Measurements from ENCODE around the gene CTNND2.

The CTNND2 gene

DNA sequence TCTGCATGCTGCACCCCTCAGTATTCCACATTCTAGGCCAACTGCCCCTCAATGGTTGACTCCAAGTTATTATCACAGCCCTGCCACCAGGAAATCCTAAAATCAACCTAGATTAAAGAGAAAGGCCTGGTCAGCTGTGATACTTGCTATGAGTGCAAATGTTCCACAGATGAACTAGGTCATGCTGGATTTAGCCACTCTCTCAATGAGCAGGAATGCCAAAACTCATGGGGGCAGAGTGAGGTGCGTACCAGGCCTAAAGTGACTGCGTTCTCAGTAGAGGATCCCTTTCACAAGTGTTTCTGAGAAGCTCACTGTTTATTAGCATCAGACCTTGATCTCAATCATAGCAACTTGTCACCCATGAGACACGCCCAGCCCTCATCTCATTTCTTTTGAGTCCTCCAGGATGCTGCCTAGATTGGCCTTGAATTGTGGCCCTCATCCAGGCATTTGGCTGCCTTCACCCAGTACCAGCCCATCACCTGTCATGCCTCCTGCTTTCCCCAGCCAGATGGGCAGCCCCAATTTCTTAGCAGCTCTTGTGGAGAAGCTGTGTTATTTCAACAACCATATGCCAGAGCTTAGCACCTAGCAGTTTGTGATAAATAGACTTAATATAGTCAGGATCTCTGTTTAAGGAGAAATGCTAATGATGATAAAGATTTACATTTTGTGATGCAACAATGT lies 383.9 kb downstream of the CTNND2 start:
- DNase-seq (ENCODE audit: low read depth in 2 of 2) = no peak

DNA sequence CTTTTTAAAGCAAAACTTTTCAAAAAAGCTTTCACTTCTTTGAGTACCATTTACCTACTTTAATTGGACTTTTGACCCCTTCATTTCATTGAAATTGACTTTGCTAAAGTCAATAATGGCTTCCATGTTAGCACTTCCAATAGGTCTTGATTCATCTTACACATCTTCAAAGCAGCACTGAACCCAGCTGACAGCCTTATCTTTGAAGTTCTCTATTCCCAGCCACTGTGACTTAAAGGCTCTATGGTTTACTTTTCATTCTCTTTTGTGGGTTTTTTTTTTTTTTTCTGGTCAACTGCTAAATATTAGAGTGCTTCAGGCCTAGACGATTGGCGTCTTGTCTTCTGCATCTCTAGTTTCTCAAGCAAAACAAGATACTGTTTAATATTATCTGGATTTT lies 385.0 kb downstream of the CTNND2 start:
- no peak for DNase-seq (ENCODE audit: low read depth in 2 of 2)

DNA sequence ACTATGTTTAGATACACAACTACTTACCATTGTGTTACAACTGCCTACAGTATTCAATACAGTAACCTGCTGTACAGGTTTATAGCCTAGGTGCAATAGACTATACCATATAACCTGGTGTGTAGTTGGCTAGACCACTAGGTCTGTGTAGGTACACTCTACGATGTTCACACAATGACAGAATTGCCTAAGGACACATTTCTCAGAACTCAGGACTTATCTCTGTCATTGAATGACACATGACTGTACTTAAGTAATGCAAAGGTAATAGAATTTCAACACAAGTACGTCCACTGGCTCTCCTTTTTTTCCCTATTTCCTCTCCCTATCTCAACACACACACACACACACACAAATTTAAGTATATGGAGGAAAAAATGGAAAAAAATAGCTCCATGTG lies 385.6 kb downstream of the CTNND2 start:
- DNase-seq (ENCODE audit: low read depth in 2 of 2) = no peak

DNA sequence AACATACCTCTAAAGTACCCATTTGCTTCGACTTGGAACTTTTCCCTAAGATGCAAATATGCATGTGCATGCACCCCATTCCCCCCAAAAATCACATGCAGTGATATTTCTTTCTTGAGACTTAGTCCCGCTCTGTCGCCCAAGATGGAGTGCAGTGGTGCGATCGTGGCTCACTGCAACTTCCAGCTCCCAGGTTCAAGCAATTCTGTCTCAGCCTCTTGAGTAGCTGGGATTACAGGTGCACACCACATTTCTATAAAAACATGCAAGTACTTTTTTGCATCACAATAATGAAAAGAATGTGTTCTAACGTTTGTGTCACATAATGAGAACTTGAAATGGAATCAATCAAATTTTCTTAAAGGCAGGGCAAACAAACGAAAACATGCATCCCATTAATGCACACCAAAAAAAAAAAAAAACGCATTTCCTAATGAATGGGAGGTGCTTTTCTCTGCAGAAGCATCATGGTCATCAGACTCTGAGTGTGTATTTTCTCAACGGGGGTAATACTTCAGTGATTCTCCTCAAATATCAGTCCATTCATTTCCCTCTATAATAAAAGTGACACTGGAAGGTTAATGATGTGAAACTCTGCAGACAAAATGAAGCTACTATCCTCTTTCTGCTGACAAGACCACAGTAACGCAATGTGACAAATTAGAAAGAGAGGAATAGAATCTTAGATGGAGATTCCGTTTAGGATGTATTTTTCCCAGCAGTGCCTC lies 389.4 kb downstream of the CTNND2 start:
- DNase-seq (ENCODE audit: low read depth in 2 of 2) = no peak

DNA sequence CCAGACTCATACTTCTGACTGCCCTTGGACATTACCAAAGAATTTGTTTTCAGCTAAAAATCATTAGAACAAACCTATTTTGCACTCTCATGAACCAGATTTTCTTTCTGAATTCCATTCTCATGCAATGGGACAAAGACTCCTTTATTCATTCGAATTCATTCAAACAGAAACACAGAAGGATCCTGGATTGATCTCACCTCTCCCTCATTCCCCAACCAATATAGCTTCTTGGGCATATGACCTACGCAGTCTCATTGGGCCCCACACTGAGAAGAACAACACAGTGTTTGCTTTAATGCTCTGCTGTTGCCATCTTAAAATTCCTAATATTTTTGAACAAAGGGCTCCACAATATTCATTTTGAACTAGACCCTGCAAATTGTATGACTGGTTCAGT lies 392.4 kb downstream of the CTNND2 start:
- DNase-seq (ENCODE audit: low read depth in 2 of 2) = no peak

DNA sequence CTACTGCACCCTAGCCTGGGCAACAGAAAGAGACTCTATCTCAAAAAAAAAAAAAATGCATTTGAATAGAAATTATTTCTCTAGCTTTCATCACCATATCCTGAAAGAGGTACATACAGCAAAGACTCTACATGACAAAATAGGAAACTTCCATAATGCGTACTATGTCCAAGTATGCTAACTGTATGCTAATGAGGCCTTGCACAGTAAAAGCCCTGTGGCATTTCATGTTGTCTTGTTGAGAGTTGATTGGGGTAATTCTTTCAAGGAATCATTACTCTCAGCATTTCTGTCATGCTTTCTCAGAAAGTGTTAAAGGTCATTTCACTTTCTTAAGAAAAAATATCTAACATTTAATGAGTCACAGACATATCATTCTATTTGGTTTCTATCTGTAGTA lies 393.4 kb downstream of the CTNND2 start:
- DNase-seq (ENCODE audit: low read depth in 2 of 2) = no peak

DNA sequence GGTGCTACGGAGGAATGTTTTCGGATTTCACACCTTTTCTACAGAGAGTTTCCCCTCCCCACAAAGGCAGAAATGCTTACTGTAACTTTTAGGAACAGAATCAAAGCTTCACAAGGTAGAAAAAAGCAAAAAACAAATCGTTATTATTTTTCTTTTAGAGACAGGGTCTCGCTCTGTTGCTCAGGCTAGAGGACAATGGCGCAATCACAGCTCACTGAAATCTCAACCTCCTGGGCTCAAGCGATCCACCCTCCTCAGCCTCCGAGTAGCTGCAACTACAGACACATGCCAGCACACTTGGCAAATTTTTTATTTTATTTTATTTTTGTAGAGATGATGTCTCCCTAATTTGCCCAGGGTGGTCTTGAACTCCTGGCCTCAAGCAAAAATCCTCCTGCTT lies 394.5 kb downstream of the CTNND2 start:
- DNase-seq (ENCODE audit: low read depth in 2 of 2) = no peak

DNA sequence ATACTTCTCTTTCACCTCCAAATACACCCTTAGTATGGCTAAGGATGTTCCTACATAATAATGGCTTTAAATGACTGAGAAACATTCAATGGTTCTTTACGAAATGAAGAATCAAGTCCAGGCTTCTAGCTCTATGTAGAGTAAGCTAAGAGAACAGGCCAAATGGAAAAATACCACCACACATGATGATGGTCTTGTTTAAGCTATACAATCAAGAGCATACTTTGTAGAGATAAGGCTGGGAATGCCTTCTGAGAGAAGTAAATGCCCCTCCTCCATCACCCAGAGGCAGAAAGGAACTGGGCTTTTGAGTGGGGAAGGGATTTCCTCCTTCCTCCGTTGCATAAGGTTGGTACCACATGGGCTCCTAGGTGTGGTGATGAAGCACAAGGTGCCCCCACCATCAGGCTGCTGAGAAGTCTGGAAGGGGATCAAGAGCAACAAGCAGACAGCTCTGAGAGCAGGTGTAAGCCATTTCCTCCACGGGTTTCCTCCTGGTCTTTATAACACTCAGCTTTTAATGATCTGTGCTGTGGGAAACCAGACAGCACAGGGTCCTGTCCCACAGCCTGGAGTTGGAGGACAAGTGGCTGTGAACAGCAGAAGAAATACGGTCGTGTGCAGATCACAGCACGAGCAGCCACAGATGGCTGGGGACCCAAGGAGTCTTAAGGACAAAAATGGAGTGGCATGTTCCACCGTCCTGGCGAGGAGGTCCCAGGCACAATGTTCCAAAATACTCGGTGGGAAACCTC lies 396.9 kb downstream of the CTNND2 start:
- no peak for DNase-seq (ENCODE audit: low read depth in 2 of 2)

DNA sequence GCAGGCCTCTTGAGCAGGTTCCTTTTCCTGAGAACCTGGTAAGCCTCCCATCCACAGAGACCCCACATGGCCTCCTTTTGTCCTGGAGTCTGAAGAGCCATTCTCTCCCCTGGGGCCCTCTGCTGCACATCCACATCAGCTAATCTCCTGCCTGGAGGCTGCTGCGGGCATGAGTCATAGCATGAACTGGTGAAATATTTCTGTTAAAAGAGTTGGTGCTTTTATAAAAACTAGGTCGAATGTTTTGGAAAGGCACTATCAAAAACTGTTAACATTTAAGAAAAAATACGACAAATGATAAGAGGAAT lies 399.4 kb downstream of the CTNND2 start:
- peak in 1 of 2 experiments; percentile 11 for DNase-seq (ENCODE audit: low read depth in 2 of 2)

DNA sequence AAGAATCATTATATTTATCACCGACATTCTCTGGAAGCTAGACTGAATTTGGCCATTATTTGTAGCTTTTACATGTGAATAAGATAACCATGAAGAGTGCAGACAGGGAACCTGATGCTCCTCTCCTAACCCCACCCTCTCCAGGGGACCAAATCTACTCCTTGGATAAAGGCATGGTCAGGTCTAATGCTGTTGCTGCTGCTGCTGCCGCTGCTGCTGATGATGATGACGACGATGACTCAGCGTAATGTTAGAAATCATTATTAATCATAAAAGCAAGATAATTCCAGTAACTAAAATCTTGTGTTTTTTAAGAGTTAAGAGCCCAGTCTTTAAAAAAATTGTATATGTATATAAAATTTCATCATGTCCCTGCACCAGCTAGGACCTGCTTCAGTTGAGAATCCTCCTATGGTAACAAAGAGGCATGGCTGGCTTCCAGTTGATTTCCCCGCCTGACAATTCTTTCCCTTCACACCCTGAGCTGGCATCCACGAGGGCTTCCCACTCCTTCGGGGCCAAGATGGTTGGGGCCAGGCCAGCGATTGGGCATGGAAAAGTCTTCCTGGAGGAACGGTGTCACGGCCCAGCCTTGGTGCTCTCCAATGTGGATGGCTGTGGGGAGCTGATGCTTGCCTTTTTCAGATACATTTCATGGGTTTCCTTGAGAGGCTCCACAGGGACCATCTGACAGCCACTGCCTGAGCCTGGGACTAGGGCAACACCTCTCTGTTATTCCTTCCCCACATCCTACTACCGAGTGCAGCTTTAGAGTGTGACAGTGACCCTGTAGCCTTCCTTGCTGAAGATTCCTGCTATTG lies 400.0 kb downstream of the CTNND2 start:
- no peak for DNase-seq (ENCODE audit: low read depth in 2 of 2)

DNA sequence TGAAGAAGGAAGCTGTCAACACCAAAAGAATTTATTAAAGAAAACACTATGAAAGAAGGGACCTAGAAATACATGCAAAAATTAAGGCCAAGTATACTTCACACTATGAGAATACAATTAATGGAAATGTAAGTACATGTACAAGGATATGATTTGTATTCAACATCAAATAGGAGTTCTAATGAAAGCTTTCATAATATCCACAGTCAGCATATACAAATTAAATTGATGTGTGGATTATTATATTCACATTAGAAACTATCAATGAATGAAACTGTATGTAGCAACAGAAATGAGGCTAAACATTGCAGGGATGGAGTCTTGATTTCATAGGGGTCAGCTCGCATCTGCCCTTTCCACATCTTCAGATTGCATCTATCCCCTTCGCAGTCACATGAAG lies 401.5 kb downstream of the CTNND2 start:
- DNase-seq (ENCODE audit: low read depth in 2 of 2) = no peak

DNA sequence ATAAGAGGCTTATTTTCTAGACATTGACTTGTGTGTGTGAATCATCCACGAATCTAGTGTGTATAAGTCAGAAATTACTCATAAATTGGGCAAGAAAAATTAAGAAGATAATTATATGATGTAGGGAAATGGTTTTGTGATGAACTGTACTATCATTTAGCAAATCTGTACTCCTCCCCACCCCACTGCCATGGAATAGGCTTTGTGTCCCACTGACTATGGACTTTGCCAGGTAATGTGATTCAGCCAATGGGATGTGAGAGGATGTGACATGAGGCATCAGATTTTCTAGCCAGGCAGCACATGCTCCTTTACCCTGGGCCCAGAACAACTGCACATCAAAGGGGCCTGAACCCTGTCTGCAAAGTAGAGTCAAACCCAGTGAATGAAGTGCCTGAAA lies 406.6 kb downstream of the CTNND2 start:
- DNase-seq (ENCODE audit: low read depth in 2 of 2) = no peak

DNA sequence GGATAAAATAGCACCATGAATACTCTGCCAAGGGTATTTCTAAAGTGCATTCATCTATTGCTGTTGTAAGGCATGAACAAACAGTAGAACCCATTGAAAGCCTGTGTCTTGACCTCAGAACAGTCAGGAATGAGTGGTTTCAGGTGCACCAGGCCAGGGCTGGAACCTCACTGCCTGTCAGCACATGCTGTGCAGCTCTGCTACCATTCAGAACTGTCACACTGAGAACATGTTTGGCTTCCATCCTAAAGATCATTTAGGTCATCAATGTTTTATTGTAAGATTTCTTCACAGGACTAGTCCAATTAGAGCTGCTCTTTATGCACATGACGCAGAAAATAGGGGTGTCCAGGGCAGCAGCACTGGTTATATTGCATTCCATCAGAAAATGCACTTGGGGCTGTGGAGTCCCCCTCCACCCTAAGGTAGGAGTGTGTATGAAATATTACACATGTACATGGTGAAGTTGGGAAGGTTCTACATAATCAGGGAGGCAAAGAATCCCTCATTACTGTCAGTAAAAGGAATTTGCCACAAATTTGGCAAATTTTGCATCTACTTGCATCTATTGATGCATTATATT lies 408.0 kb downstream of the CTNND2 start:
- no peak for DNase-seq (ENCODE audit: low read depth in 2 of 2)

DNA sequence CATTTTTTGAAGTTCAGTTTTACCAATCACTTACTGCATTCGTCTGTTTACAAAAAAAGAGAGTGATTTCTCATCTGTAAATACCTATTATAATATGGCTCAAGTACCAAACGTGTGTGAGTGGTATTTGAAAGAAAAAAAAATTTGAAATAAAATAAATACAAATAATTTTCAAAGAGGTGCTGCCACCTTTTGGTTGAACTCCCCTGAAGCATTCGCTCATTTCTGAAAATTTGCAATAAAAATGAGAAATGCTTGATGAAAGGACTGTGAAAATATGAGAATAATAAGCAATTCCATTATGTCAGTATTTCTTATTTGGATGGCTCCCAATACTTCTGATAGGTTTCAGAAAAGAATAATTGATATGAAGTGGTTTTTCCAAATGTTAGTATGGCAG lies 409.9 kb downstream of the CTNND2 start:
- DNase-seq (ENCODE audit: low read depth in 2 of 2) = no peak

DNA sequence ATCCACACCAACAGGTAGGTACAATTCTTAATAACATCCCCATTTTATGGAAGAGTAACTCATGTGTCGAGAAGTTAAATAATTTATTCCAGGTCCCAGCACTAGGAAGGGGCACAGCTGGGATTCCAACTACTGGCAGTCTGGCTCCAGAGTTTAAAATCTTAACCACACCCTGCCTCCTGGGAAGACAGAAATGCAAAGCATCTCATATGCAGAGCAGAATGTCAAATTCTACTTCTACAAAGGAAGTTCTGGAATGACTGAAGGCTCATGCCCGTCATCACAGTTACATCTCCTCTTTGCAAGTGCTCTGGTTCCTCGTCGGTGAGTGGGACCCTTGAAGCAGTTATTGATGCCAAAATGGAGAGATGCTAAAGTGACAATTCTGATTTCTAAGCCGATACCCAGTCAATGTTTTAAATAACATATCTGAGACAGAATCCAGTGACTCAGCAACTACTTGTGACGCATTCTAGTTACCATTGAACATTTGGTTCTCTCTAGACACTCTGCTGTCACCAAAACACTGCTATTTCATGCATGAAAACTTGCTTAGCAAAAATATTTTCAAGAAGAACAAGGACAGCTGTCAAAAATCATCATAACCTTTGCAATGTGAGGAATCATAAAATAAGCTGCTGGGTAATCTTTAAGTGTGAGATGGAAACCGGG lies 412.7 kb downstream of the CTNND2 start:
- DNase-seq (ENCODE audit: low read depth in 2 of 2) = no peak

DNA sequence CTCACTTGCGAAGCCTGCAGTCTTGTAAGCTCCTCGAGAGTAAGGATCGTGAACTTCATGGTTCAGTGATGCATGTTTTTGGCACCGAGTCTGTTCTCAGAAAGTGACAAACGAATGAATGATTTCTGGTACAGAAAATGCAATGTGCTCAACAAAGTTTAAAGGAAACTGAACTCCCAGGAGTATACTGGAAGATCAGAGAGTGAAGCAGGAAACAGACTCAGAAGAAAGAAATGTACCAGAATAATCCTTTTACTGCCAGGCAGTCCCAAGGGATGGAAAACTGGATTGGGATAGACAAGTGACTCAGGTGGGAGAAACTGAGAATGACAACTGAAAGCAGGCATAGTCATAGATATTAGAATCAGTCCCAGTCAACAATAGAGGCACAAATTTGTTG lies 420.6 kb downstream of the CTNND2 start:
- DNase-seq (ENCODE audit: low read depth in 2 of 2) = no peak

DNA sequence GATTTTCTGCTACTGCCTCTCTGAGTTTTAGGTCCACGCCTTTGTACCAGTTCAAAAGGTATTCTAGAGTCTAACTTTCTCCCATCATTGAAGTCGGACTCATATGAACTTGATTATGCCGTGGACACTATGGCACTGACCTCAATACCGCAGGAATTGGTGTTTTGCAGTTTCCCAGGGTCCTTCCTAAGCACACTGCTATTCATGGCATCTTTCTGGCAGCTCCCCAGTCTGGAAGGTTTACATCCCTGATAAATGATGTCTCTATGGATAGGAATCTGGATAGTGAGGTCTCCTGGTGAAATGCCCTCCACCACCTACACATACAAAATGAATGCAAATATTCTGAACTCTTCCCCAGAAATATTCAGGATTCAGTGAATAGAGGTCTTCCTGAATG lies 422.2 kb downstream of the CTNND2 start:
- no peak for DNase-seq (ENCODE audit: low read depth in 2 of 2)

DNA sequence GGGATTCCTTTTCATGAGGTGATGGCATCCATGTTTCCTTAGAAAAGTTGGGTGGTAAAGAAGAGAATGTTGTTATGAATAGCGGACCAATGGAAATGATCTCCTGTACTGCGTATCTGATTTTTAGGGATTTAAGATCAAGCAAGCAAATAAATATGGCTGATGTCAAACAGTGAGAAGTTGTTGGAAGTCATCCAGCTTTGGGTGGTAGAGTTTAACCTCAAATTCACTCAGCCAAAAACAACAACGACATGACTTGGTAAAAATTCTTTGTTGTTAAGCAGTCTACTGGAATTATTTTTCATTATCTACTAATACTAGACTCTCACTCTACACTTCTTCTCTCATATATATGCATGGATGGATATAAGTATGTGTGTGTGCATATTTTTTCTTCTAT lies 426.5 kb downstream of the CTNND2 start:
- no peak for DNase-seq (ENCODE audit: low read depth in 2 of 2)

DNA sequence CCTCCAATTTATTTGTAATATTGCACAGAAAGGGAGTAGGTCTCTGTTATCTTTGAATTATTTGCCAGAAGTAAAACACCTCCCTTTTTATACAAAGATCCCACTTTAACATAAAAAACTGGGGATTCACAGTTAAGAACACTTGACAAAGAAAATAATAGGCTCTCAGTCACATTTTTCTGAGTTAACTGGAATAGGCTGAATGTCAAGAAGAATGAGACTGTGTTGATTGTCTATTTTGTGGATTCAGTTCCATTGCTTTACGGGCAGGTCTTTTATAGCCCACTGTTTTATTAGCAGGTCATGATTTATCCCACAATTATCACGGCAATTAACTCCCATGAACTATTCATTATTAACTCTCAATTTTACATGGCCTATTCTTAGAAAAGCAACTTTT lies 427.4 kb downstream of the CTNND2 start:
- DNase-seq (ENCODE audit: low read depth in 2 of 2) = no peak

DNA sequence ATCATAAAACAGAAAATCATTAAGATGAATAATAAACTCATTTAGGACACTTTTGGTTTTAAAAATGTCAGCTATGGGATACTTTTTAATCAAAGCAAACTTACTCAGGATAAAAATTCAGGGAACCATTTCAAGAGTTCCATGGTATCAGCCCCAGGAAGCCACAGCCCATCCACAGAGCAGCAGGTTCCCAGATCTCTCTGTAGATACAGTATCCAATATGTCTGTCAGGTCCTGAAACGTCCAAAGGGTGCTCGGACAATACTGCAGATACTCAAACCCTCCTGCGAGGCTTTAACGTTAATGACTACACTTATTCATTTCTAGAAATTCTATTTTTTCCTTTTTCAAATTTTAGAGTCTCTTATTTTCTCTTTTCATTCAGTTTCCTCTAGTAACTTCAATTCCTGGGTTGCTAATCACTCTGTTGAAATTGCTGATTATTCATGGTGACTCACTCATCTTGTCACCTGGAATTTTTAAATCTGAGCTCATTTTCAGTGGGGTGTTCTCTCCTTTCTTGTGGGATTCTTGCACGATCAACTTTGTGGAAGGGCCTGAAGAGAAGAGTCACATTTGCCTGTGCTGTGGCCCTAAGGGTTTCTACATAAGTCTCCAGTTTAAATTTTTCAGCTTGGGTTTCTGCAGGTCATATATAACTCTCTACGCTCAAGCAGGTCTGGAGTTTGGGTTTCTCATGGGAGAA lies 435.8 kb downstream of the CTNND2 start:
- DNase-seq (ENCODE audit: low read depth in 2 of 2) = no peak

DNA sequence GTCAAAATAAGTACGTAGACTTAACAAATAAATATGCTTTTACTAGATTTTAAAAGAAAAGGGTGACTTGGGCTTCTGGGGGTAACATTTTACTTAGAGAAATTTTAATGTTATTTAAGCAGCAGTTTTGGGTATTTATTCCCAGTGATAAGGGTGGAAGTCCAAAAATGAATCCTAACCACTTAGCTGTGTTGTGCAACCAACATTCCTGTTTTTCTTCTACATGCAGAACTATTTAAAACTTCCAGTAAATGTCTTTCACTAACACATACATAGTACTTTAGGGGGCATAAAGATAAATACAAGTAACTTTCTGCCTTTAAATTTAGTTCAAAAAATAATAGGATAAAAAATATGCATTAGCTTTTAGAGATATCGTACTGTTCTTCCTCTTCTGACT lies 436.7 kb downstream of the CTNND2 start:
- DNase-seq (ENCODE audit: low read depth in 2 of 2) = no peak

All from fibroblast of skin of left quadriceps (primary cell).